Measurements from ENCODE around the gene GRK3. TPM values are rescaled to one million over a fixed set of nuclear protein-coding genes. Genes with fewer than 3 reads are reported as not detected.

The GRK3 gene
- total RNA-seq, 1 donor from 2014 or later: 66.7 TPM

- no peak for DNase-seq
Observed at GRCh38 chr22:25714739-25715138, 150.3 kb downstream of the GRK3 start.

GRCh38 chr22:25716637-25717036 lies 152.2 kb downstream of the GRK3 start:
- H3K27ac Mint-ChIP-seq: no peak overlapping the region
- POLR2A ChIA-PET: no interaction called here
- H3K36me3 Mint-ChIP-seq (ENCODE audit: low read depth): peaks cover 82% of the 10 kb centered on the region
- ATAC-seq (ENCODE audit: low read depth) (no peak), DNase-seq (no peak)
- no peaks in the 10 kb centered on the region for H3K4me1 Mint-ChIP-seq
- H3K4me3 Mint-ChIP-seq: no peak overlapping the region
- intact Hi-C loops (cut with micrococcal nuclease): no loop called here
- H3K9me3 Mint-ChIP-seq: no peaks in the 10 kb centered on the region
- no peaks in the 10 kb centered on the region for H3K27me3 Mint-ChIP-seq
- CTCF ChIA-PET: no interaction called here
- TF ChIP-seq CTCF (IDR thresholded peaks at IDR 0.05): no peak

More at GRCh38 chr22:25714739-25715138, 150.3 kb downstream of the GRK3 start:
- ATAC-seq (ENCODE audit: low read depth): no peak
- no peak overlapping the region for H3K27ac Mint-ChIP-seq
- peaks cover 87% of the 10 kb centered on the region for H3K36me3 Mint-ChIP-seq (ENCODE audit: low read depth)
- no peak for TF ChIP-seq CTCF (IDR thresholded peaks at IDR 0.05)
- POLR2A ChIA-PET: interaction anchor here (0.6 kb wide), 1 partner anchor 253 kb away, joined by 3 read pairs; no protein-coding TSS in a partner anchor
- H3K27me3 Mint-ChIP-seq: no peaks in the 10 kb centered on the region
- H3K4me1 Mint-ChIP-seq: no peaks in the 10 kb centered on the region
- CTCF ChIA-PET: no interaction called here
- H3K4me3 Mint-ChIP-seq: no peak overlapping the region
- H3K9me3 Mint-ChIP-seq: no peaks in the 10 kb centered on the region
- intact Hi-C loops (cut with micrococcal nuclease): loop anchor here (1.0 kb wide), 1 partner anchor 11 kb away; no protein-coding TSS in a partner anchor

- H3K27ac Mint-ChIP-seq: no peak overlapping the region
Observed at GRCh38 chr22:25718135-25718840, 153.8 kb downstream of the GRK3 start.

GRCh38 chr22:25722223-25722622 lies 157.7 kb downstream of the GRK3 start:
- Mint-ChIP-seq H3K4me3 (no peak overlapping the region), H3K27ac (no peak overlapping the region), H3K4me1 (no peaks in the 10 kb centered on the region), H3K9me3 (no peaks in the 10 kb centered on the region), H3K27me3 (no peaks in the 10 kb centered on the region), H3K36me3 (ENCODE audit: low read depth) (peaks cover 70% of the 10 kb centered on the region)
- no peak for ATAC-seq (ENCODE audit: low read depth)
- no peak for DNase-seq
- TF ChIP-seq CTCF (IDR thresholded peaks at IDR 0.05): no peak
- POLR2A ChIA-PET: no interaction called here
- intact Hi-C loops (cut with micrococcal nuclease): no loop called here
- CTCF ChIA-PET: no interaction called here

More at GRCh38 chr22:25718135-25718840, 153.8 kb downstream of the GRK3 start:
- Mint-ChIP-seq H3K4me1 (no peaks in the 10 kb centered on the region), H3K9me3 (no peaks in the 10 kb centered on the region), H3K4me3 (no peak overlapping the region), H3K27me3 (no peaks in the 10 kb centered on the region), H3K36me3 (ENCODE audit: low read depth) (peaks cover 85% of the 10 kb centered on the region)
- DNase-seq (no peak), ATAC-seq (ENCODE audit: low read depth) (no peak)
- POLR2A ChIA-PET: no interaction called here
- TF ChIP-seq CTCF (IDR thresholded peaks at IDR 0.05): no peak
- intact Hi-C loops (cut with micrococcal nuclease): no loop called here
- CTCF ChIA-PET: no interaction called here

- Mint-ChIP-seq H3K4me3 (no peak overlapping the region), H3K27me3 (no peaks in the 10 kb centered on the region), H3K27ac (no peak overlapping the region), H3K4me1 (no peaks in the 10 kb centered on the region), H3K9me3 (no peaks in the 10 kb centered on the region), H3K36me3 (ENCODE audit: low read depth) (peaks cover 66% of the 10 kb centered on the region)
- DNase-seq (no peak), ATAC-seq (ENCODE audit: low read depth) (no peak)
- ChIA-PET CTCF (no interaction called here), POLR2A (no interaction called here)
- TF ChIP-seq CTCF (IDR thresholded peaks at IDR 0.05): no peak
- intact Hi-C loops (cut with micrococcal nuclease): no loop called here
Observed at GRCh38 chr22:25722626-25723025, 158.2 kb downstream of the GRK3 start.
